Activated T-cell treated with anti-CD3 and anti-CD28 coated beads, Interleukin-2, amount 50 U/mL, for 48 hours (primary cell): ENCODE results near the gene NEIL1.
A peak's percentile ranks its signal among the peaks of the same experiment; 100 is the strongest.

ENCODE experiments used
- DNase-seq, 2 experiments: peaks; one replicate each; pipeline ENCODE4 v3.0.0-alpha.2; 2020

The NEIL1 gene

GRCh38 chr15:75357976-75358673, 11.3 kb downstream of the NEIL1 start:
- no peak for DNase-seq

GRCh38 chr15:75358771-75359536, 12.1 kb downstream of the NEIL1 start:
- no peak for DNase-seq

GRCh38 chr15:75359537-75360250, 12.9 kb downstream of the NEIL1 start:
- DNase-seq = peak in 1 of 2 experiments; percentile 15

- DNase-seq = no peak
These were observed 13.6 kb downstream of the NEIL1 start for GRCh38 chr15:75360391-75360790.

GRCh38 chr15:75360856-75361255, 14.0 kb downstream of the NEIL1 start:
- no peak for DNase-seq

GRCh38 chr15:75361361-75361988, 14.6 kb downstream of the NEIL1 start:
- DNase-seq = no peak

DNA sequence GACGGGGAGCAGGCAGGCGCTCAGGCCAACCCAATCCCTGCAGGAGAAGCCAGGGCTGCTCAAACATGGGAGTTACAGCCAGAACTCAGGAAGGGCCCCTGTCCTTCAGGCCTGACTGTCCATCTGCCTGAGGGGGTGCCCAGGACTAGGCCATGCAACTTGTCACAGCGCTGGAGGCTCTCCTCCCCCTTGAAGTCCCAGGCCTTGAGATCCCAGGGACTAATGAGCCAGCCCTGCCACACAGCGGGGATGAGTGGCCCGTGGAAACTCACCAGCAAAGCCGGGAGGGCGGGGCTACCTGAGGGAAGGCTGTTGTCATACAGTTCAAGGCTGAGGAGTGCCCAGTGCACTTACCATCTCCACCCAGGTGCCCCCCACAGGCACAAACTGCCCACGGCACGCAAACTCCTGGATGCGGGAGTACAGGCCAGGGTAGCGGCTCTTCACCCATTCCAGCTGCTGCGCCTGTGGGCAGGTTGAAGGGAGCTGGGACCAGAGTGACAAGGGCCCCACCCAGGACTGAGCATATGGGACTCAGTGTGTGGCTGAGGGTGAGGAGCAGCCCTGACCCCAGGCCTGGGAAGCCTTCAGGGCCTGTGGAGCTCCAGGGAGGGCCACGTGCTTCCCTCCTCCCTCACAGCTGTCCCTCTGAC, 15.3 kb downstream of the NEIL1 start:
- DNase-seq = no peak

GRCh38 chr15:75362642-75363249, 15.9 kb downstream of the NEIL1 start:
- DNase-seq = no peak

GRCh38 chr15:75363786-75364185, 16.9 kb downstream of the NEIL1 start:
- no peak for DNase-seq

DNA sequence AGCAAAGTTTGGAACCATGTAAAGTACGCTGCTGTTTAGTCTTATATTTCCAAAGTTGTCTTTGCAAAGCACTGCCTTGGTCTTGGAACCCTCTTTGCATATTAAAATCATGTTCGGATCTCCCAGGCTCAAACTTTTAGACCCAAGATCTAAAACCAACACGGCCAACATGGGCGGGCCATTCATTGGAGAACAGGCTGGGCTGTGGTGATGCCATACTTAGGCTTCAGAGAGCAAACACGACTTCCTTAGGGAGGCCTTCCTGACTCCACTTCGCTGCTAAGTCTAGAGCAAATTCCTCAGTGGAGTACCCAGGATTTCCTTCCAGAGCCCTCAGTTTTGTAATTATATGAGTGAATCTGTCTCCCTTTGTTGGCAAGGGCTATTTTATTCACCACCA, 18.0 kb downstream of the NEIL1 start:
- no peak for DNase-seq

GRCh38 chr15:75366163-75366562, 19.3 kb downstream of the NEIL1 start:
- no peak for DNase-seq

- DNase-seq = no peak
These were observed 20.2 kb downstream of the NEIL1 start for GRCh38 chr15:75367006-75367405.

GRCh38 chr15:75367406-75367912, 20.6 kb downstream of the NEIL1 start:
- DNase-seq = no peak

GRCh38 chr15:75367913-75368688, 21.3 kb downstream of the NEIL1 start, which contains the start of gene MAN2C1:
TSS of gene MAN2C1 (minus strand) at chr15:75368607. CDS start at chr15:75368583, 24 bp downstream.
- peak; percentile 95 to 97 for DNase-seq

DNA sequence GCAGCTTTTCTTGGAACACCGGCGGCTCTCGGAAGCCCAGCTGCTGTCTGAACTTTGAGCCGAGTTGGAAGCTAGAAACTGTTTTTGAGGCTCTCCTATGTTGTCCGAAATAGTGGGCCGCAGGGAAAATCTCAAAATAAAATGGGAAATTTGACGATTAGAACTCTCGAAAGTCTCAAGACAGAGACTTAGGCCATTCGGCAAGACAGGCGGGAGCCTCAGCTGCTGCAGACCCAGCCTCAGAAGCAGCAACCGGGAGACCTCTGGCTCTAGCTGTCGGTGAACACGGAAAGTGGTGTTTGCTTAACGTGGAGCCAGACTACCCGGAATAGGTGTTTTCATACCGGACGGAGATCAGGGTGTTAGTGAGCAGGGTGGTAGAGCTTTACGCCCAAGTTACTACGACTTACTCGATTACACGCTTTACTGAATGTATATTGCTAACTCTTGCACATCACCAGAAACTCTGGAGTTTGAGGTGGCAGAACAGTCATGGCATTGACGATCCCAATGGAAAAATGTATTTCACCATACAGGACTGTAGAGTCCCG, 21.9 kb downstream of the NEIL1 start:
- no peak for DNase-seq

GRCh38 chr15:75369897-75370581, 23.2 kb downstream of the NEIL1 start:
- DNase-seq = no peak

GRCh38 chr15:75371486-75371885, 24.6 kb downstream of the NEIL1 start:
- DNase-seq = no peak

- no peak for DNase-seq
These were observed 25.3 kb downstream of the NEIL1 start for GRCh38 chr15:75371901-75372688.

- DNase-seq = no peak
These were observed 33.9 kb downstream of the NEIL1 start for GRCh38 chr15:75380773-75381172.
